ENCODE data around the gene SENP1. TPM values are rescaled to one million over a fixed set of nuclear protein-coding genes. Genes with fewer than 3 reads are reported as not detected.
A peak's percentile ranks its signal among the peaks of the same experiment; 100 is the strongest.

Gene SENP1
- total RNA-seq, 1 experiment from 2014 or later: 41.6 TPM

DNA sequence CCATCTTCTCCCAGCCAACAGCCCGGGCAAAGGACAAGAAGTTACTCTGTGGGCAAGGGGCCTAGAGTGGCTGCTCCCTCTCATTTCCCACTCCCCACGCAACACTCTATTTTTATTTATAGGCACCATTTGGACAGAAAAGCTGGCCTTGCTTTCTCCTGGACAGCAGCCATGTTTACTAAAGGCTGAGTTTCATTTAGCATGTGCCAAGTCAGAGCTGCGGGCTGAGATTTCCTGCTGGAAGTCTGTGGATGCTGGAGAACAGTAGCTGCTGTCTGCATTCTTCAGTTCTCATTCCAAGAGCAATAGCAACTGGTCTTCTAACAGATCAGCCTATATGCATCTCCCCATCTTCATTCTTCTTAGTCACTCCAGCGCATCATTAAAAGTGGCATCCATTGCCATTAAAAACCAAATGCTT is 109.9 kb downstream of the SENP1 start:
- ChIA-PET CTCF (no interaction called here), POLR2A (ENCODE audit: low non-redundant PET) (no interaction called here)
- H3K9me3 ChIP-seq (ENCODE audit: low read depth, low read length, poor library complexity, severe bottlenecking): no peaks in the 10 kb centered on the region
- TF ChIP-seq, protein P1, sequence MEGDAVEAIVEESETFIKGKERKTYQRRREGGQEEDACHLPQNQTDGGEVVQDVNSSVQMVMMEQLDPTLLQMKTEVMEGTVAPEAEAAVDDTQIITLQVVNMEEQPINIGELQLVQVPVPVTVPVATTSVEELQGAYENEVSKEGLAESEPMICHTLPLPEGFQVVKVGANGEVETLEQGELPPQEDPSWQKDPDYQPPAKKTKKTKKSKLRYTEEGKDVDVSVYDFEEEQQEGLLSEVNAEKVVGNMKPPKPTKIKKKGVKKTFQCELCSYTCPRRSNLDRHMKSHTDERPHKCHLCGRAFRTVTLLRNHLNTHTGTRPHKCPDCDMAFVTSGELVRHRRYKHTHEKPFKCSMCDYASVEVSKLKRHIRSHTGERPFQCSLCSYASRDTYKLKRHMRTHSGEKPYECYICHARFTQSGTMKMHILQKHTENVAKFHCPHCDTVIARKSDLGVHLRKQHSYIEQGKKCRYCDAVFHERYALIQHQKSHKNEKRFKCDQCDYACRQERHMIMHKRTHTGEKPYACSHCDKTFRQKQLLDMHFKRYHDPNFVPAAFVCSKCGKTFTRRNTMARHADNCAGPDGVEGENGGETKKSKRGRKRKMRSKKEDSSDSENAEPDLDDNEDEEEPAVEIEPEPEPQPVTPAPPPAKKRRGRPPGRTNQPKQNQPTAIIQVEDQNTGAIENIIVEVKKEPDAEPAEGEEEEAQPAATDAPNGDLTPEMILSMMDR (conservative IDR thresholded peaks at IDR 0.05; ENCODE audit: low read depth, low read length): no peak
- no peak for TF ChIP-seq EZH2 (IDR thresholded peaks at IDR 0.05; ENCODE audit: borderline replicate concordance, low read depth, low read length, poor library complexity, severe bottlenecking)
- intact Hi-C loops (cut with micrococcal nuclease; ENCODE audit: unreplicated experiment): no loop called here
- H3K27me3 ChIP-seq (replicated peaks; ENCODE audit: insufficient read depth, low read depth, low read length, poor library complexity): peaks cover 13% of the 10 kb centered on the region
- no peak for DNase-seq (ENCODE audit: low spot score)
- BruUV-seq (replicated peaks): no TSS peak
- H3K4me3 ChIP-seq (ENCODE audit: low read depth, low read length, poor library complexity, severe bottlenecking): no peak overlapping the region
- H3K27ac ChIP-seq (ENCODE audit: low read depth, low read length, poor library complexity, severe bottlenecking): no peak overlapping the region
- H3K36me3 ChIP-seq (ENCODE audit: insufficient read depth, low read length, poor library complexity, severe bottlenecking): no peaks in the 10 kb centered on the region
- H3K4me1 ChIP-seq (ENCODE audit: insufficient read depth, low read length, poor library complexity, severe bottlenecking): no peaks in the 10 kb centered on the region

DNA sequence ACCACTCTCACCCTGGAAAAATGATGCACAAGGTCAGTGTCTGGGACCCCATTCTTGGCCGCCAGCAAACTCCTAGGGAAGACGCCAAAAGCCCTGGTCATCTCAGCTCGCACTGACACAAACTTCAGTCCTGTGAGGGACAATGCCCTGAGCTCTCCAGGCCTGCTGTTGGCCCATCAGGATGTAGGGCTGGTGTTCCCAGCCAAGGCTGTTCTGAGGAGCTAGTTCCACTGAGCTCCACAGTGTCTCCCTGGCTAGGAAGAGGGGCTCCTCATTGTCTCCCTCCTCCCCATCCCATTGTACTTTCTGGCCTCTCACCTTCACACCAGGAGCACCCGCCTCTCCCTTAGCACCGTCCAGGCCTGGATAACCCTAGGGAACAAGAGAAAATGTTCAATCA is 112.4 kb downstream of the SENP1 start:
- CTCF ChIA-PET: no interaction called here
- BruUV-seq (replicated peaks): no TSS peak

More for the DNA sequence above, 112.4 kb downstream of the SENP1 start:
- Histone ChIP-seq H3K27ac (ENCODE audit: low read depth, low read length, poor library complexity, severe bottlenecking) (no peak overlapping the region), H3K9me3 (ENCODE audit: low read depth, low read length, poor library complexity, severe bottlenecking) (no peaks in the 10 kb centered on the region), H3K27me3 (replicated peaks; ENCODE audit: insufficient read depth, low read depth, low read length, poor library complexity) (peaks cover 4% of the 10 kb centered on the region), H3K4me1 (ENCODE audit: insufficient read depth, low read length, poor library complexity, severe bottlenecking) (no peaks in the 10 kb centered on the region), H3K4me3 (ENCODE audit: low read depth, low read length, poor library complexity, severe bottlenecking) (no peak overlapping the region), H3K36me3 (ENCODE audit: insufficient read depth, low read length, poor library complexity, severe bottlenecking) (no peaks in the 10 kb centered on the region)
- DNase-seq (ENCODE audit: low spot score): no peak
- POLR2A ChIA-PET (ENCODE audit: low non-redundant PET): no interaction called here
- intact Hi-C loops (cut with micrococcal nuclease; ENCODE audit: unreplicated experiment): no loop called here
- TF ChIP-seq, protein P1 (conservative IDR thresholded peaks at IDR 0.05; ENCODE audit: low read depth, low read length): no peak
- TF ChIP-seq EZH2 (IDR thresholded peaks at IDR 0.05; ENCODE audit: borderline replicate concordance, low read depth, low read length, poor library complexity, severe bottlenecking): no peak

Small RNA genes within 50 kb of the gene (microRNA-seq; reads per million reads assigned to microRNA genes)
- 8.4 reads per million, percentile 25 among the genes with 10 or more reads in this experiment for gene MIR6505

Other genes starting within 250 kb of the SENP1 start
- gene VDR, start 201.1 kb downstream of the SENP1 start, total RNA-seq (2021): 0.43 and 0.76 TPM in 2 replicates
- 166 and 182 TPM in 2 replicates for gene TMEM106C, start 142.5 kb downstream of the SENP1 start, total RNA-seq (2021)
- gene COL2A1, start 101.6 kb downstream of the SENP1 start, total RNA-seq (2021): 0.85 and 1.3 TPM in 2 replicates
- 114 and 130 TPM in 2 replicates for gene PFKM, start 13.3 kb upstream of the SENP1 start, total RNA-seq (2021)
- 23.5 and 24.1 TPM in 2 replicates for gene ASB8, start 51.4 kb upstream of the SENP1 start, total RNA-seq (2021)
- 0.63 and 0.69 TPM in 2 replicates for gene CCDC184, start 77.6 kb upstream of the SENP1 start, total RNA-seq (2021)
- gene OR10AD1, start 97.2 kb upstream of the SENP1 start, total RNA-seq (2021): not detected in 2 replicates
- gene ZNF641, start 244.8 kb upstream of the SENP1 start, total RNA-seq (2021): 9.9 and 13.7 TPM in 2 replicates